Measurements from ENCODE around the gene CNTN5.

The CNTN5 gene

GRCh38 chr11:99519095-99519494, 498.3 kb downstream of the CNTN5 start:
- DNase-seq (ENCODE audit: low spot score in 2 of 2) (no peak), ATAC-seq (replicated peaks; ENCODE audit: extremely low read depth, poor library complexity, severe bottlenecking) (no peak)
- no peak overlapping the region for H3K27ac Mint-ChIP-seq (ENCODE audit: low read depth)
- H3K4me3 Mint-ChIP-seq: no peak overlapping the region
- no peaks in the 10 kb centered on the region for H3K36me3 Mint-ChIP-seq (ENCODE audit: insufficient read depth)
- H3K9me3 Mint-ChIP-seq: peaks cover 26% of the 10 kb centered on the region
- no peaks in the 10 kb centered on the region for H3K27me3 Mint-ChIP-seq
- no peaks in the 10 kb centered on the region for H3K4me1 Mint-ChIP-seq

- ATAC-seq (replicated peaks; ENCODE audit: extremely low read depth, poor library complexity, severe bottlenecking): no peak
- Mint-ChIP-seq H3K4me3 (no peak overlapping the region), H3K27me3 (no peaks in the 10 kb centered on the region), H3K4me1 (no peaks in the 10 kb centered on the region), H3K9me3 (peaks cover 30% of the 10 kb centered on the region), H3K27ac (ENCODE audit: low read depth) (no peak overlapping the region), H3K36me3 (ENCODE audit: insufficient read depth) (no peaks in the 10 kb centered on the region)
- no peak for DNase-seq (ENCODE audit: low spot score in 2 of 2)
These were observed 501.9 kb downstream of the CNTN5 start for GRCh38 chr11:99522467-99523173.

DNA sequence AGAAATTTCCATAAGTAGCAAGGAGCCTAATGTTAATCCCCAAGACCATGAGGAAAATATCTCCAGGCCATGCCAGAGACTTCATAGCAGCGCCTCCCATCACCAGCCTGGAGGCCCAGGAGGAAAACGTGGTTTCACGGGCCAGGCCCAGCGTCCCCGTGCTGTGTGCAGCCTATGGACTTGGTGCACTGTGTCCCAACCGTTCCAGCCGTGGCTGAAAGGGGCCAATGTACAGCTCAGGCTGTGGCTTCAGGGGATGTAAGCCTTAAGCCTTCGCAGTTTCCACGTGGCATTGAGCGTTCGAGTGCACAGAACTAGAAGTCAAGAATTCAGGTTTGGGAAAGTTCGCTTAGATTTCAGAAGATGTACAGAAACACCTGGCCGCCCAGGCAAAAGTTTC, 510.7 kb downstream of the CNTN5 start:
- no peak for ATAC-seq (replicated peaks; ENCODE audit: extremely low read depth, poor library complexity, severe bottlenecking)
- DNase-seq (ENCODE audit: low spot score in 2 of 2): no peak
- Mint-ChIP-seq H3K27ac (ENCODE audit: low read depth) (no peak overlapping the region), H3K9me3 (peaks cover 14% of the 10 kb centered on the region), H3K4me1 (no peaks in the 10 kb centered on the region), H3K4me3 (no peak overlapping the region), H3K36me3 (ENCODE audit: insufficient read depth) (no peaks in the 10 kb centered on the region), H3K27me3 (no peaks in the 10 kb centered on the region)

GRCh38 chr11:99534812-99535211, 514.1 kb downstream of the CNTN5 start:
- H3K9me3 Mint-ChIP-seq: peaks cover 14% of the 10 kb centered on the region
- no peaks in the 10 kb centered on the region for H3K27me3 Mint-ChIP-seq
- ATAC-seq (replicated peaks; ENCODE audit: extremely low read depth, poor library complexity, severe bottlenecking): no peak
- H3K36me3 Mint-ChIP-seq (ENCODE audit: insufficient read depth): no peaks in the 10 kb centered on the region
- DNase-seq (ENCODE audit: low spot score in 2 of 2): no peak
- H3K4me3 Mint-ChIP-seq: no peak overlapping the region
- H3K27ac Mint-ChIP-seq (ENCODE audit: low read depth): no peak overlapping the region
- no peaks in the 10 kb centered on the region for H3K4me1 Mint-ChIP-seq

DNA sequence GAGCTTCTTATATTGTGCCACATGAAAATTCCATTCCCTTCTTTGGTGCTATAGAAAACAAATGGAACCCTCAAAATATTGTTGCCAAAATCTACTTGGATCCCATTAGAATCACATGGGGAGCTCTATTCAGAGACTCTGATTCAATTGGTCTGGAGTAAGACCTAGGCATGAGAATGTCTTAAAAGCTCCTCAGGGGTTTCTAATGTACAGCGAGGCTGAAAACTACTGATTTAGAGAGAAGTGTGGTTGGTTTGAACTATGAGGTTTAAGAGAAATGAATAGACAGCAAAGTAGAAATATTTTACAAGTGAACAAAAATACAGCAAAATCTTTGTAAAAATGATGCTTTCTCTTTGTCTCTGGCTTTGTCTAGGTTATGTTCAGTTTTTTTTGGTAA, 514.7 kb downstream of the CNTN5 start:
- H3K36me3 Mint-ChIP-seq (ENCODE audit: insufficient read depth): no peaks in the 10 kb centered on the region
- no peak for ATAC-seq (replicated peaks; ENCODE audit: extremely low read depth, poor library complexity, severe bottlenecking)
- H3K27ac Mint-ChIP-seq (ENCODE audit: low read depth): no peak overlapping the region
- H3K27me3 Mint-ChIP-seq: no peaks in the 10 kb centered on the region
- H3K9me3 Mint-ChIP-seq: peaks cover 14% of the 10 kb centered on the region
- H3K4me3 Mint-ChIP-seq: no peak overlapping the region
- no peak for DNase-seq (ENCODE audit: low spot score in 2 of 2)
- H3K4me1 Mint-ChIP-seq: no peaks in the 10 kb centered on the region

GRCh38 chr11:99535819-99536218, 515.1 kb downstream of the CNTN5 start:
- no peaks in the 10 kb centered on the region for H3K36me3 Mint-ChIP-seq (ENCODE audit: insufficient read depth)
- H3K9me3 Mint-ChIP-seq: peaks cover 10% of the 10 kb centered on the region
- no peak for ATAC-seq (replicated peaks; ENCODE audit: extremely low read depth, poor library complexity, severe bottlenecking)
- no peak overlapping the region for H3K27ac Mint-ChIP-seq (ENCODE audit: low read depth)
- DNase-seq (ENCODE audit: low spot score in 2 of 2): no peak
- H3K4me3 Mint-ChIP-seq: no peak overlapping the region
- H3K4me1 Mint-ChIP-seq: no peaks in the 10 kb centered on the region
- no peaks in the 10 kb centered on the region for H3K27me3 Mint-ChIP-seq

- peaks cover 15% of the 10 kb centered on the region for H3K9me3 Mint-ChIP-seq
- DNase-seq (ENCODE audit: low spot score in 2 of 2) (no peak), ATAC-seq (replicated peaks; ENCODE audit: extremely low read depth, poor library complexity, severe bottlenecking) (no peak)
- H3K4me1 Mint-ChIP-seq: no peaks in the 10 kb centered on the region
- H3K4me3 Mint-ChIP-seq: no peak overlapping the region
- H3K27me3 Mint-ChIP-seq: no peaks in the 10 kb centered on the region
- no peak overlapping the region for H3K27ac Mint-ChIP-seq (ENCODE audit: low read depth)
- no peaks in the 10 kb centered on the region for H3K36me3 Mint-ChIP-seq (ENCODE audit: insufficient read depth)
These were observed 516.9 kb downstream of the CNTN5 start for GRCh38 chr11:99537681-99538080.

DNA sequence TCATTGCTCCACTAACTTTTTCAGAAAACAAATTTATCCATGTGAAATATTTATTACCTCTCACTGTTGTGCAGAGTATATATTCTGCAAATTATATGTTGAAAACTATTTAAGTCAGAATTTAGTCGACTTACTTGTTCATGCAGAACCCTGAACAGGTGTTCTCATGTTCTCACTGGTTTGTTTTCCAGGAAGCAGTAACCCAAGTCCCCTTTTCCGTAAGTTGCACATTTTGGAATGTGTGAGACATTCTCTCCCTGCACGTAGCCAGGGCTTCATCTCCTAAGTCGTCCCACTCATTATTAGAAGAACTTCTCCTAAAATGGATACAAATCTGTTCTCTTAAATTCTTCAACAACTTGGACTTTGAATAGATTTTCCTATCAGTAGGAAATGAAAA, 524.9 kb downstream of the CNTN5 start:
- H3K36me3 Mint-ChIP-seq (ENCODE audit: insufficient read depth): no peaks in the 10 kb centered on the region
- H3K4me3 Mint-ChIP-seq: no peak overlapping the region
- no peaks in the 10 kb centered on the region for H3K4me1 Mint-ChIP-seq
- no peak for DNase-seq (ENCODE audit: low spot score in 2 of 2)
- H3K9me3 Mint-ChIP-seq: peaks cover 15% of the 10 kb centered on the region
- H3K27ac Mint-ChIP-seq (ENCODE audit: low read depth): no peak overlapping the region
- ATAC-seq (replicated peaks; ENCODE audit: extremely low read depth, poor library complexity, severe bottlenecking): no peak
- H3K27me3 Mint-ChIP-seq: no peaks in the 10 kb centered on the region

- Mint-ChIP-seq H3K27ac (ENCODE audit: low read depth) (no peak overlapping the region), H3K36me3 (ENCODE audit: insufficient read depth) (no peaks in the 10 kb centered on the region), H3K9me3 (peaks cover 13% of the 10 kb centered on the region), H3K4me1 (no peaks in the 10 kb centered on the region), H3K4me3 (no peak overlapping the region), H3K27me3 (no peaks in the 10 kb centered on the region)
- DNase-seq (ENCODE audit: low spot score in 2 of 2) (no peak), ATAC-seq (replicated peaks; ENCODE audit: extremely low read depth, poor library complexity, severe bottlenecking) (no peak)
These were observed 527.5 kb downstream of the CNTN5 start for GRCh38 chr11:99548264-99548663.

- no peak overlapping the region for H3K4me3 Mint-ChIP-seq
- no peaks in the 10 kb centered on the region for H3K36me3 Mint-ChIP-seq (ENCODE audit: insufficient read depth)
- DNase-seq (ENCODE audit: low spot score in 2 of 2) (no peak), ATAC-seq (replicated peaks; ENCODE audit: extremely low read depth, poor library complexity, severe bottlenecking) (no peak)
- no peaks in the 10 kb centered on the region for H3K4me1 Mint-ChIP-seq
- no peaks in the 10 kb centered on the region for H3K27me3 Mint-ChIP-seq
- no peak overlapping the region for H3K27ac Mint-ChIP-seq (ENCODE audit: low read depth)
- H3K9me3 Mint-ChIP-seq: peaks cover 17% of the 10 kb centered on the region
These were observed 533.6 kb downstream of the CNTN5 start for GRCh38 chr11:99554232-99554903.

DNA sequence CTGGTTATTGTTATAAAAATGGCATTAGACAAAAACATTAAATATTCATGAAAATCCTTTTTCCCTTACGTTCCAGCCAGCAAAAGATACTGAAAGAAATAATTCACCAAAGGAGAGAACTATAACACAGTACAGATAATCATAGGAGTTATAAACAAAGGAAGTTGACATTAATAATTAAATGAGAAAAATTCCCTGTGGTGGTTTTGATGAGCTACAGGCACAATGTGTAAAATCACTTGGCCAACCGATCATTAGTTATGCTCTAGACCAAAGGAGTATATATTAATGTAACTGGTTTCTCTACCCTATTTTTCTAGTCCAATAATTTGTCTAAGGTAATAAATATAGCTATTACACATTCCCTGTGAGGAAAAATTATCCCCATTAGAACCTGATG, 534.7 kb downstream of the CNTN5 start:
- DNase-seq (ENCODE audit: low spot score in 2 of 2) (no peak), ATAC-seq (replicated peaks; ENCODE audit: extremely low read depth, poor library complexity, severe bottlenecking) (no peak)
- Mint-ChIP-seq H3K36me3 (ENCODE audit: insufficient read depth) (no peaks in the 10 kb centered on the region), H3K4me1 (no peaks in the 10 kb centered on the region), H3K9me3 (peaks cover 17% of the 10 kb centered on the region), H3K4me3 (no peak overlapping the region), H3K27ac (ENCODE audit: low read depth) (no peak overlapping the region), H3K27me3 (no peaks in the 10 kb centered on the region)

DNA sequence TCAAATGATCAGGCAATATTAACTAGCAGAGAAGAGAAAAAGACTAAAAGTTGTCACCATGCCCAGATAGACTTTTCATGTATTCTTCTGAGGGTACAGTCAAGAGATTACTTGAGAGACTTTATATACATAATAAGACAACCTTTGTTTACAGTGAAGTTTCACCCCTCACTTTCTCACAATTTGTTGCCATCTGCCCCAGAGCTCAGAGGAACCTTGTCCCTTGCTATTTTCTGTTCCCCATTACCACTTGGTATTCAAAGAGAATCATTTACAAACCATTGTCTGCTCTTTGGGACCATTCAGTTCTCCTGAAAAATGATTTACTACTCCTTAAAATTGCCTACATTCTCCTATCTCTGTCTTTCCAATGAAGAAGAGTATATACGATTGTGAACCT, 544.6 kb downstream of the CNTN5 start:
- peaks cover 18% of the 10 kb centered on the region for H3K9me3 Mint-ChIP-seq
- no peaks in the 10 kb centered on the region for H3K4me1 Mint-ChIP-seq
- H3K4me3 Mint-ChIP-seq: no peak overlapping the region
- no peaks in the 10 kb centered on the region for H3K36me3 Mint-ChIP-seq (ENCODE audit: insufficient read depth)
- no peak overlapping the region for H3K27ac Mint-ChIP-seq (ENCODE audit: low read depth)
- DNase-seq (ENCODE audit: low spot score in 2 of 2) (no peak), ATAC-seq (replicated peaks; ENCODE audit: extremely low read depth, poor library complexity, severe bottlenecking) (no peak)
- H3K27me3 Mint-ChIP-seq: no peaks in the 10 kb centered on the region

- H3K4me1 Mint-ChIP-seq: no peaks in the 10 kb centered on the region
- no peak for DNase-seq (ENCODE audit: low spot score in 2 of 2)
- no peaks in the 10 kb centered on the region for H3K36me3 Mint-ChIP-seq (ENCODE audit: insufficient read depth)
- H3K27me3 Mint-ChIP-seq: no peaks in the 10 kb centered on the region
- ATAC-seq (replicated peaks; ENCODE audit: extremely low read depth, poor library complexity, severe bottlenecking): no peak
- H3K4me3 Mint-ChIP-seq: no peak overlapping the region
- H3K27ac Mint-ChIP-seq (ENCODE audit: low read depth): no peak overlapping the region
- H3K9me3 Mint-ChIP-seq: peaks cover 24% of the 10 kb centered on the region
These were observed 546.7 kb downstream of the CNTN5 start for GRCh38 chr11:99567334-99567956.

Measured in central memory CD8-positive, alpha-beta T cell (primary cell).